Measurements from ENCODE around the gene BRD9.

The BRD9 gene

DNA sequence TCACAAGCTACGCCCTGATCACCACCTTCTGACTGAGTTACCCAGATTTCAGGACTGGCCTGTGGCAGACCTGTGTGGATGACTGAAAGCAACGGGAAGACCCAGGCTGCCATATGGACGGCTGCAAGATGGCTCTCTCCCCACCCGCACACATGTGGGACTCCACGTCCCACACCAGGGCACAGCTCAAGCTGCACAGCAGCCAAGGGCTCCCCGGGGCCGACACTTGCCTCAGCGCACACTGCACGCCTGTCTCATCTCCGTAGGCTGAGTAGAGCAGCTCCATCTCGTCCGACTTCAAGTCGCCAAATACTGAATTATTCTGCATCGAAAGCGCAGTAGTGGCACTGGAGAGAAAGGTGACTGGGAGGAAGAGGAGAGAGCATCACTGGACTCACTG, 14.5 kb downstream of the BRD9 start:
- TF ChIP-seq, protein P1, sequence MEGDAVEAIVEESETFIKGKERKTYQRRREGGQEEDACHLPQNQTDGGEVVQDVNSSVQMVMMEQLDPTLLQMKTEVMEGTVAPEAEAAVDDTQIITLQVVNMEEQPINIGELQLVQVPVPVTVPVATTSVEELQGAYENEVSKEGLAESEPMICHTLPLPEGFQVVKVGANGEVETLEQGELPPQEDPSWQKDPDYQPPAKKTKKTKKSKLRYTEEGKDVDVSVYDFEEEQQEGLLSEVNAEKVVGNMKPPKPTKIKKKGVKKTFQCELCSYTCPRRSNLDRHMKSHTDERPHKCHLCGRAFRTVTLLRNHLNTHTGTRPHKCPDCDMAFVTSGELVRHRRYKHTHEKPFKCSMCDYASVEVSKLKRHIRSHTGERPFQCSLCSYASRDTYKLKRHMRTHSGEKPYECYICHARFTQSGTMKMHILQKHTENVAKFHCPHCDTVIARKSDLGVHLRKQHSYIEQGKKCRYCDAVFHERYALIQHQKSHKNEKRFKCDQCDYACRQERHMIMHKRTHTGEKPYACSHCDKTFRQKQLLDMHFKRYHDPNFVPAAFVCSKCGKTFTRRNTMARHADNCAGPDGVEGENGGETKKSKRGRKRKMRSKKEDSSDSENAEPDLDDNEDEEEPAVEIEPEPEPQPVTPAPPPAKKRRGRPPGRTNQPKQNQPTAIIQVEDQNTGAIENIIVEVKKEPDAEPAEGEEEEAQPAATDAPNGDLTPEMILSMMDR (IDR thresholded peaks at IDR 0.05; ENCODE audit: low read length): no peak
- no peak overlapping the region for H3K4me2 ChIP-seq (ENCODE audit: low read length)
- no peak overlapping the region for H3K27ac ChIP-seq (ENCODE audit: low read depth, low read length, poor library complexity, severe bottlenecking)
- H4K20me1 ChIP-seq (ENCODE audit: insufficient read depth, low read length): no peaks in the 10 kb centered on the region
- no peaks in the 10 kb centered on the region for H3K9me2 ChIP-seq (ENCODE audit: low read depth, low read length)
- no peaks in the 10 kb centered on the region for H3K4me1 ChIP-seq (ENCODE audit: insufficient read depth, low read length, severe bottlenecking)
- no peaks in the 10 kb centered on the region for H3K79me2 ChIP-seq (ENCODE audit: insufficient read depth, low read length)
- no peak overlapping the region for H3K9ac ChIP-seq (ENCODE audit: low read length)
- no peak overlapping the region for H2AFZ ChIP-seq (ENCODE audit: low read length)
- H3K36me3 ChIP-seq (ENCODE audit: insufficient read depth, low read length): peaks cover 74% of the 10 kb centered on the region
- H3K27me3 ChIP-seq (ENCODE audit: insufficient read depth, low read length): no peaks in the 10 kb centered on the region
- H3F3A ChIP-seq (ENCODE audit: insufficient read depth, low read length): no peaks in the 10 kb centered on the region
- H3K4me3 ChIP-seq (ENCODE audit: low read depth, low read length, poor library complexity, severe bottlenecking): no peak overlapping the region
- H3K9me3 ChIP-seq (ENCODE audit: low read length): no peaks in the 10 kb centered on the region

DNA sequence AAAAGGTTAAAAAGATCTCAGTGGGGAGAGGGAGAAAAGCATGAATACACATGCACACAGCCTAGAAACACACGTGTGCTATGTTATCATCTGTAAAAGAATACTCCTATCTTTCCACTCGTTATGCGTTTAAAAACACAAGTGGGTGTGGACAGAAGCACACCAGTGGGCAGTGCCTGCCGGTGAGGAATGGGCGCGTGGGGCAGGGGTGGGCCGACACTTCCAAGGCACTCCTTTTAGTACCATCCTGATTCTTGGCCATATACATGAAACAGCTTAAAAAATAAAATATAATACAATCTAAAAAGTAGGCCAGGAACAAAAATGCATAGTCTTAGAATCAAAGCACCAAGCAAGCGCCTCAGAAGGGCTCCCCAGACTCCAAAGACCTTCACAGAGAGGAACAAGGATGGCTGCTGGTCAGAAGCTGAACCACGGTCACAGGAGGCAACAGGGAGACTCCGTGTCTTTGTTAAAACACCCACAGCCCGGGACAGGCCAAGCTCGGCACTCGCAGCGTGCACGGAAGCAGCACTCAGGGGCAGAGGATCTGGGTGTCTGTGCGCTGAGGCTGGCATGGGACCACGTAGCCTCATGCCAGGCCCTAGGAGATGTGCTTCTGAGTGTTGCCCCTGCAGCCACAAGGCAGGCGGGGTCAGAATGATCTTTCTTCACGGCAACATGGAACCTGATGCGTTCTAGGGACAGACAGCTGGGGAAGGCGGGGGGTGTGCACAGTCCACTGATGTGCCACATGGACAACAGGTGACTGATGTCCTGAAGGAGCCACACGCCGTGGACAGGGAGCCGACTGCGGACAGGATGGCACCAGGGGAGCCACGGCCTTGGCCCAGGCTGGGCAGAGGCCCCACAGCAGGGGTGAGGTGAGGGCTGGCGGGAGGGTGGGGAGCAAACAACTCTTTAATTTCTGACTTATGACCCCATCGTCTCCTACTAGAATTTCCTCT, 15.9 kb downstream of the BRD9 start:
- H3K27ac ChIP-seq (ENCODE audit: low read depth, low read length, poor library complexity, severe bottlenecking): no peak overlapping the region
- H3F3A ChIP-seq (ENCODE audit: insufficient read depth, low read length): no peaks in the 10 kb centered on the region
- H3K9me3 ChIP-seq (ENCODE audit: low read length): no peaks in the 10 kb centered on the region
- H3K9me2 ChIP-seq (ENCODE audit: low read depth, low read length): no peaks in the 10 kb centered on the region
- no peaks in the 10 kb centered on the region for H3K4me1 ChIP-seq (ENCODE audit: insufficient read depth, low read length, severe bottlenecking)
- H3K4me3 ChIP-seq (ENCODE audit: low read depth, low read length, poor library complexity, severe bottlenecking): no peak overlapping the region
- no peak for TF ChIP-seq EZH2 (IDR thresholded peaks at IDR 0.05; ENCODE audit: borderline replicate concordance, low read length)
- TF ChIP-seq, protein P1 (IDR thresholded peaks at IDR 0.05; ENCODE audit: low read length): no peak
- H3K27me3 ChIP-seq (ENCODE audit: insufficient read depth, low read length): no peaks in the 10 kb centered on the region
- no peak overlapping the region for H2AFZ ChIP-seq (ENCODE audit: low read length)
- peaks cover 72% of the 10 kb centered on the region for H3K36me3 ChIP-seq (ENCODE audit: insufficient read depth, low read length)
- no peaks in the 10 kb centered on the region for H3K79me2 ChIP-seq (ENCODE audit: insufficient read depth, low read length)
- no peaks in the 10 kb centered on the region for H4K20me1 ChIP-seq (ENCODE audit: insufficient read depth, low read length)
- H3K4me2 ChIP-seq (ENCODE audit: low read length): no peak overlapping the region
- no peak overlapping the region for H3K9ac ChIP-seq (ENCODE audit: low read length)

DNA sequence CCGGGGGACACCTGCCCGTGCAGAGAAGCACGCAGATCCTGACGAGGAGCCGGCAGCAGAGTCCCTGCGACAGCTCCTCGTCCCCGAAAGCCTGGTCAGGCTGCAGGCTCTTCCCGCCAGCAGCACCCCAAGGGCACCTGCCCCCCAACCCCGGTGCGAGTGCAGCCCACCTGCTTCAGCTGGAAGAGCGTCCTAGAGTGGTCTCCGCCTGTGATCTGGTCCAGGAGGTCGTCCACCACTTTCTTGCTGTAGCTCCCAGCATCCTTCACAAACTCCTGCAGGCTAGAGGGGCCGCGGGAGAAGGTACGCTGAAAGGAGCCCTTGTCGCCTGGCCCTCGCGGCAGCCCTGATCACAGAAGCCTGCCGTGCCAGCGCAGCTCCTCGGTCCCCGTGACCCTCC, 16.7 kb downstream of the BRD9 start:
- no peaks in the 10 kb centered on the region for H3K9me2 ChIP-seq (ENCODE audit: low read depth, low read length)
- TF ChIP-seq, protein P1 (IDR thresholded peaks at IDR 0.05; ENCODE audit: low read length): no peak
- TF ChIP-seq EZH2 (IDR thresholded peaks at IDR 0.05; ENCODE audit: borderline replicate concordance, low read length): no peak
- no peaks in the 10 kb centered on the region for H3F3A ChIP-seq (ENCODE audit: insufficient read depth, low read length)
- no peaks in the 10 kb centered on the region for H3K9me3 ChIP-seq (ENCODE audit: low read length)
- H2AFZ ChIP-seq (ENCODE audit: low read length): no peak overlapping the region
- no peak overlapping the region for H3K4me3 ChIP-seq (ENCODE audit: low read depth, low read length, poor library complexity, severe bottlenecking)
- no peak overlapping the region for H3K9ac ChIP-seq (ENCODE audit: low read length)
- H3K36me3 ChIP-seq (ENCODE audit: insufficient read depth, low read length): peaks cover 72% of the 10 kb centered on the region
- H3K4me1 ChIP-seq (ENCODE audit: insufficient read depth, low read length, severe bottlenecking): no peaks in the 10 kb centered on the region
- H3K27ac ChIP-seq (ENCODE audit: low read depth, low read length, poor library complexity, severe bottlenecking): no peak overlapping the region
- H3K4me2 ChIP-seq (ENCODE audit: low read length): no peak overlapping the region
- no peaks in the 10 kb centered on the region for H4K20me1 ChIP-seq (ENCODE audit: insufficient read depth, low read length)
- H3K27me3 ChIP-seq (ENCODE audit: insufficient read depth, low read length): no peaks in the 10 kb centered on the region
- H3K79me2 ChIP-seq (ENCODE audit: insufficient read depth, low read length): no peaks in the 10 kb centered on the region
